A673 (cell line): ENCODE data around the gene ZNG1F. TPM values are rescaled to one million over a fixed set of nuclear protein-coding genes. Genes with fewer than 3 reads are reported as not detected.
"Not testable (repeated sequence)": the region's sequence is repeated elsewhere in the genome, so short reads cannot be mapped to it uniquely, and the experiment has no call there.

Source experiments
- BruUV-seq: library from RNA; stranded (reverse); fragments of 400-500 nt; replicated peaks from 2 replicates; lab custom pipeline; 2021; lab: Mats Ljungman, UMichigan
- CTCF ChIA-PET: fragments of 300-600 bp; sonication (Branson Sonifier 250); formaldehyde crosslinking; loops from one replicate; lab custom pipeline; 2022; ENCODE audit warnings: antibody characterized with exemption; lab: Charles Lee
- POLR2A ChIA-PET: fragments of 300-600 bp; sonication (Branson Sonifier 250); formaldehyde crosslinking; loops from one replicate; lab custom pipeline; 2022; ENCODE audit warnings: antibody characterized with exemption; ENCODE audit not compliant: low non-redundant PET; lab: Charles Lee
- DNase-seq: peaks from one replicate; pipeline ENCODE4 v3.0.0-alpha.2; 2015; ENCODE audit warnings: low spot score
- H3K27ac ChIP-seq: fragments of 200-600 bp; sonication (generic); 2 replicates; pipeline ENCODE4 v1.5.1; 2016; ENCODE audit warnings: mixed run types, low read depth, mild to moderate bottlenecking, mixed read lengths, antibody characterized with exemption, low read length; ENCODE audit not compliant: poor library complexity, severe bottlenecking
- H3K27me3 ChIP-seq: fragments of 200-600 bp; sonication (generic); replicated peaks from 2 replicates; pipeline ENCODE4 v1.6.1; 2017; ENCODE audit warnings: mixed run types, low read depth, mild to moderate bottlenecking, mixed read lengths, antibody characterized with exemption, low read length; ENCODE audit not compliant: insufficient read depth, poor library complexity
- H3K36me3 ChIP-seq: fragments of 200-600 bp; sonication (generic); 2 replicates; pipeline ENCODE4 v1.6.1; 2016; ENCODE audit warnings: mixed run types, mild to moderate bottlenecking, mixed read lengths, antibody characterized with exemption, low read length; ENCODE audit not compliant: insufficient read depth, poor library complexity, severe bottlenecking
- H3K4me1 ChIP-seq: fragments of 200-600 bp; sonication (generic); 2 replicates; pipeline ENCODE4 v1.6.1; 2017; ENCODE audit warnings: mixed run types, mild to moderate bottlenecking, mixed read lengths, antibody characterized with exemption, low read length; ENCODE audit not compliant: insufficient read depth, poor library complexity, severe bottlenecking
- H3K4me3 ChIP-seq: fragments of 200-600 bp; sonication (generic); 2 replicates; pipeline ENCODE4 v1.5.1; 2016; ENCODE audit warnings: low read depth, mixed run types, mild to moderate bottlenecking, mixed read lengths, low read length; ENCODE audit not compliant: poor library complexity, severe bottlenecking
- H3K9me3 ChIP-seq: fragments of 200-600 bp; sonication (generic); 2 replicates; pipeline ENCODE4 v1.6.1; 2016; ENCODE audit warnings: mixed run types, low read depth, mild to moderate bottlenecking, mixed read lengths, antibody characterized with exemption, low read length; ENCODE audit not compliant: poor library complexity, severe bottlenecking
- intact Hi-C: fragments of 100-400 bp; cut with micrococcal nuclease; formaldehyde crosslinking; loops from one replicate; pipeline ENCODE4 v1.10.0; 2022; ENCODE audit not compliant: unreplicated experiment
- total RNA-seq: library from RNA; stranded (reverse); gene quantifications from 2 replicates; pipeline ENCODE4 v1.2.3, GENCODE V29; 2021

The ZNG1F gene
- total RNA-seq, 1 experiment from 2014 or later, result 8.0 TPM

DNA sequence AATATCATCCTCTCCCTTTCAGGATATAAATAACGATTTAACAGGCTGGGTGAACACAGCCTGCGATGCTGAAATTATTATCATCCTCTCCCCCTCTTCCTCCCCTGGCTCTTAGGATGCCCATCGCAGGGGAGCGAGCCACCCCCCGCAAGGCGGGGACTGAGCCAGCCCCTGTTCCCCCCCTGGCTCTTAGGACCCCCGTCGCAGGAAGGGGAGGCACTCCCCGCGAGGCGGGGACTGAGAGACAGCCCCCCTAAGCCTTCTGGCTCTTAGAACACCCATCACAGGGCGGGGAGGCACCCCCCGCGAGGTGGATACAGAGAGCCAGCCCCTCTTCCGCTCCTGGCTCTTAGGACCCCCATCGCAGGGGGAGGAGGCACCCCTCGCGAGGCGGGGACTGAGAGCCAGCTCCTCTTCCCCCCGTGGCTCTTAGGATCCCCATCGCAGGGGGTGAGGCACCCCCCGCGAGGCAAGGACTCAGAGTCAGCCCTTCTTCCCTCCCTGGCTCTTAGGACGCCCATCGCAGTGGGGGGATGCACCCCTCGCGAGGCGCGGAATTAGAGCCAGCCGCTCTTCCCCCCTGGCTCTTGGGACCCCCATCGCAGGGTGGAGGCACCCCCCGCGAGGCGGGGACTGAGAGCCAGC is 82.5 kb downstream of the ZNG1F start:
- POLR2A ChIA-PET, H3K9me3 ChIP-seq, intact Hi-C loops, H3K4me1 ChIP-seq, BruUV-seq, H3K27me3 ChIP-seq, CTCF ChIA-PET, H3K27ac ChIP-seq, H3K36me3 ChIP-seq, DNase-seq, H3K4me3 ChIP-seq: not testable (repeated sequence)

DNA sequence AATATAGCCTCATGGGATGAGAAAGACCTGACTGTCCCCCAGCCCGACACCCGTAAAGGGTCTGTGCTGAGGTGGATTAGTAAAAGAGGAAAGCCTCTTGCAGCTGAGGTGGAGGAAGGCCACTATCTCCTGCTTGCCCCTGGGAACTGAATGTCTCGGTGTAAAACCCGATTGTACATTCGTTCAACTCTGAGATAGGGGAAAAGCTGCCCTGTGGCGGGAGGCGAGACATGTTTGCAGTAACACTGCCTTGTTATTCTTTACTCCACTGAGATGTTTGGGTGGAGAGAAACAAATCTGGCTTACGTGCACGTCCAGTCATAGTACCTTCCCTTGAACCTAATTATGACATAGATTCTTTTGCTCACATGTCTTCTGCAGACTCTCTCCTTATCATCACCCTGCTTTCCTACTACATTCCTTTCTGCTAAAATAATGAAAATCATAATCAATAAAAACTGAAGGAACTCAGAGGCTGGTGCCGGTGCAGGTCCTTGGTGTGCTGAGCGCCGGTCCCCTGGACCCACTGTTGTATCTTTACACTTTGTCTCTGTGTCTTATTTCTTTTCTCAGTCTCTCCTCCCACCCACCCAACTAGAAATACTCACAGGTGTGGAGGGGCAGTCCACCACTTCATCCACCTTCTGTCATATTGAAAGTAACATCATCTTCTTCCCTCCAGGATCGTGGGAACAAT is 83.4 kb downstream of the ZNG1F start:
- CTCF ChIA-PET, H3K36me3 ChIP-seq, intact Hi-C loops, POLR2A ChIA-PET, H3K27ac ChIP-seq, H3K4me3 ChIP-seq, DNase-seq, H3K4me1 ChIP-seq, BruUV-seq, H3K9me3 ChIP-seq, H3K27me3 ChIP-seq: not testable (repeated sequence)

- CTCF ChIA-PET, BruUV-seq, H3K27ac ChIP-seq, intact Hi-C loops, H3K4me1 ChIP-seq, H3K36me3 ChIP-seq, H3K9me3 ChIP-seq, POLR2A ChIA-PET, DNase-seq, H3K27me3 ChIP-seq, H3K4me3 ChIP-seq: not testable (repeated sequence)
These were observed 84.6 kb downstream of the ZNG1F start for GRCh38 chr9:41104542-41104941.

DNA sequence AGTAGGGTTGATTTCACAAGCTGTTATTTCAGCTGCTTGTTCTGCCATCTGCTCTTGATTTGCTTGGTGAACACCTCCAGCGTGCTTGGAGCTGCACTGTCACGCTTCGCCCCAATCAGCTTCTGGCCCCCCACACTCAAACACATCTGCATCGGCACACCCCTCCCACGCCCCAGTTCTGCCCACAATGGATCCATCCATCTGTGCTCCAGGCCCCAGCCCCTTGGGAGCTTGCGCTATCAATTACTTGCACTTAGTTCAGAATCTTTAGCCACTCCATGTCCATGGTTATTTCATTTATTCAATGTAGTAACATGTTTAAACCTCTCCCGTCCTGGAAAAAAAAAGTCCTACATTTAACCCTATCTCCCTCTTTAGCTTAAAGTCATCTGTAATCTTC is 88.6 kb downstream of the ZNG1F start:
- H3K36me3 ChIP-seq, H3K4me3 ChIP-seq, POLR2A ChIA-PET, CTCF ChIA-PET, BruUV-seq, DNase-seq, H3K27me3 ChIP-seq, H3K4me1 ChIP-seq, H3K27ac ChIP-seq, H3K9me3 ChIP-seq, intact Hi-C loops: not testable (repeated sequence)

DNA sequence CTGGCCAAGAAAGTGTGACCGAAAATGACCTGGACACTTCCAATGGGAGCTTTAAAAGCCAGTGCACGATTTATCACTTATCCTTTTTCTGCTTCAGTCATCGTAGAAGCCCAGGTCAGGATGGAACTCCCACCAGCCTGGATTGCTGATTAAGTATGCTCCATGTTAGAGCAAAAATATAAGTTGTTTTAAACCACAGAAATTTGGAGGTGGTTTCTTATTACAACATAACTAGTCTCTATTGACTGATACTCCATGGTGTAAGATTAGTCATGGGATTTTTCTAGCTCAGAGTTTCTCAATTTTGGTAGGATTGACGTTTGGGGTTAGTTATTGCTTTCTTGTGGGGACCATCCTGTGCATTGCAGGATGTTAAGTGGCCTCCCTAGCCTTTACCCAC is 90.4 kb downstream of the ZNG1F start:
- H3K4me3 ChIP-seq, BruUV-seq, POLR2A ChIA-PET, intact Hi-C loops, H3K27me3 ChIP-seq, CTCF ChIA-PET, H3K27ac ChIP-seq, H3K4me1 ChIP-seq, H3K9me3 ChIP-seq, DNase-seq, H3K36me3 ChIP-seq: not testable (repeated sequence)

DNA sequence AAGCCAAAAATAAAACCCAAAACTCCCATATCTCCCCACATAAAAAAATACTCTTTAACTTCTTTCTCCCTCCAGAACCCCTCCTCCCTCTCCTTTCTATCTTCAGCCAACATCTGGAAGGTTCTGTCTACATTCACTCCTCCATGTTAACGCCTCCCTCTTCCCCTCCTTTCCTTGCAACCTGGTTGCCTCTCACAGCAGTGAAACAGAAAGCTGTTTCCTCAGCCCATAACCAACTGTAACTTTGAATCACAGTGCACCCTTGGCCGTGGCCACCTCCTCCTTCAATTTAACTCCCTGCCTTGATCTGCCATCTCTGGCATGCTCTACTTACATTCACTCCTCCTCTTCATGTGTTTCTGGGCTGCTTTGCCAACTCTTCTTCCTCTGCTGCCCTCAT is 94.1 kb downstream of the ZNG1F start:
- H3K4me1 ChIP-seq, H3K9me3 ChIP-seq, H3K36me3 ChIP-seq, CTCF ChIA-PET, H3K27ac ChIP-seq, BruUV-seq, H3K27me3 ChIP-seq, H3K4me3 ChIP-seq, intact Hi-C loops, POLR2A ChIA-PET, DNase-seq: not testable (repeated sequence)

GRCh38 chr9:41094010-41094773 is 94.9 kb downstream of the ZNG1F start:
- BruUV-seq, H3K9me3 ChIP-seq, H3K36me3 ChIP-seq, H3K4me1 ChIP-seq, DNase-seq, H3K27me3 ChIP-seq, CTCF ChIA-PET, H3K4me3 ChIP-seq, POLR2A ChIA-PET, intact Hi-C loops, H3K27ac ChIP-seq: not testable (repeated sequence)
